B cell (primary cell): ENCODE measurements around the gene IL34. TPM values are rescaled to one million over a fixed set of nuclear protein-coding genes. Genes with fewer than 3 reads are reported as not detected.

Experiments used
- ATAC-seq: fragments of 200-7000 bp; cut with Tn5 transposase; one replicate; pipeline ENCODE4 v1.10.0; 2021; ENCODE audit warnings: low read depth, mild to moderate bottlenecking, moderate number of reproducible peaks, moderate library complexity
- CTCF ChIA-PET: fragments of 350-600 bp; sonication (Branson Sonifier 250); formaldehyde crosslinking; loops from one replicate; lab custom pipeline; 2021; ENCODE audit warnings: antibody characterized with exemption, inconsistent platforms; lab: Charles Lee
- POLR2A ChIA-PET: fragments of 350-600 bp; sonication (Branson Sonifier 250); formaldehyde crosslinking; loops from one replicate; lab custom pipeline; 2021; ENCODE audit warnings: antibody characterized with exemption; lab: Charles Lee
- DNase-seq: peaks from one replicate; pipeline ENCODE4 v3.0.0; 2013
- H2AFZ ChIP-seq: 2 replicates; pipeline ENCODE4 v1.6.1; 2012; ENCODE audit warnings: mild to moderate bottlenecking, low read depth, low read length; ENCODE audit not compliant: insufficient read depth, poor library complexity, severe bottlenecking
- H3K27ac ChIP-seq, 2 donors: 1 replicate in 1 of 2; 2 replicates in 1 of 2; pipeline ENCODE4 v1.5.1; 2012 to 2013; ENCODE audit warnings: low read length in 2 of 2, mild to moderate bottlenecking in 2 of 2, moderate library complexity in 1 of 2
- H3K27me3 ChIP-seq, 4 experiments: fragments of 200-600 bp in 1 of 4; sonication (generic) in 1 of 4; replicated peaks in 1 of 4; 1 replicate in 2 of 4; 2 replicates in 2 of 4; pipeline versions ENCODE4 v1.6.1 to v1.7.0; 2013 to 2016; ENCODE audit warnings: low read length in 3 of 4, mild to moderate bottlenecking in 2 of 4, mixed read lengths in 1 of 4, moderate library complexity in 1 of 4; ENCODE audit not compliant: insufficient read depth in 4 of 4, control insufficient read depth in 3 of 4; ENCODE audit errors: control extremely low read depth in 1 of 4
- H3K36me3 ChIP-seq, 2 experiments: replicated peaks in 1 of 2; 1 replicate in 1 of 2; 2 replicates in 1 of 2; pipeline versions ENCODE4 v1.6.1 to v1.7.1; 2013; ENCODE audit warnings: low read length in 1 of 2; ENCODE audit not compliant: insufficient read depth in 2 of 2, control insufficient read depth in 1 of 2; ENCODE audit errors: control extremely low read depth in 1 of 2, extremely low read depth in 1 of 2
- H3K4me1 ChIP-seq, 2 donors: fragments of 200-600 bp in 1 of 2; sonication (generic) in 1 of 2; 1 replicate in 1 of 2; 2 replicates in 1 of 2; pipeline versions ENCODE4 v1.5.1 to v1.6.1; 2013 to 2017; ENCODE audit warnings: low read length in 2 of 2; ENCODE audit not compliant: control insufficient read depth in 2 of 2, insufficient read depth in 2 of 2
- H3K4me2 ChIP-seq: replicated peaks from 2 replicates; pipeline ENCODE3; 2012; ENCODE audit warnings: mild to moderate bottlenecking, low read depth, low read length; ENCODE audit not compliant: poor library complexity, severe bottlenecking
- H3K4me3 ChIP-seq, 5 experiments: fragments of 200-600 bp in 1 of 5; sonication (generic) in 1 of 5; 1 replicate in 3 of 5; 2 replicates in 2 of 5; pipeline versions ENCODE4 v1.5.1 to v1.7.0; 2011 to 2016; ENCODE audit warnings: low read length in 4 of 5, mild to moderate bottlenecking in 4 of 5, low read depth in 2 of 5, control low read depth in 1 of 5, moderate library complexity in 1 of 5; ENCODE audit not compliant: insufficient read depth in 1 of 5; ENCODE audit errors: control extremely low read depth in 1 of 5, extremely low read depth in 1 of 5
- H3K79me2 ChIP-seq: fragments of 200-600 bp; sonication (generic); one replicate; pipeline ENCODE4 v1.6.0; 2016; ENCODE audit warnings: low read length; ENCODE audit not compliant: control insufficient read depth, insufficient read depth
- H3K9ac ChIP-seq: fragments of 200-600 bp; sonication (generic); 2 replicates; pipeline ENCODE4 v1.6.1; 2017; ENCODE audit warnings: mild to moderate bottlenecking, low read length, moderate library complexity
- H3K9me3 ChIP-seq, 3 donors: one replicate each; pipeline versions ENCODE4 v1.6.1 to v1.7.1; 2013; ENCODE audit warnings: low read length in 2 of 3; ENCODE audit not compliant: control insufficient read depth in 2 of 3, insufficient read depth in 1 of 3; ENCODE audit errors: control extremely low read depth in 1 of 3
- H4K20me1 ChIP-seq: 2 replicates; pipeline ENCODE4 v1.6.0; 2012; ENCODE audit warnings: mild to moderate bottlenecking, low read length; ENCODE audit not compliant: insufficient read depth, control insufficient read depth, poor library complexity, severe bottlenecking
- H3K27ac Mint-ChIP-seq: one replicate; pipeline ENCODE4 v1.8.0; 2021; ENCODE audit warnings: mixed read lengths
- H3K27me3 Mint-ChIP-seq: one replicate; pipeline ENCODE4 v1.8.0; 2021; ENCODE audit warnings: mixed read lengths
- H3K4me1 Mint-ChIP-seq: one replicate; pipeline ENCODE4 v1.8.0; 2021; ENCODE audit warnings: mixed read lengths
- H3K4me3 Mint-ChIP-seq: one replicate; pipeline ENCODE4 v1.8.0; 2021; ENCODE audit warnings: mixed read lengths
- H3K9me3 Mint-ChIP-seq: one replicate; pipeline ENCODE4 v1.8.0; 2022; ENCODE audit warnings: mixed read lengths; ENCODE audit not compliant: insufficient read depth
- CTCF ChIP-seq: fragments of 200-600 bp; IDR thresholded peaks from one replicate; pipeline ENCODE4 v1.8.0; 2022; ENCODE audit warnings: antibody characterized with exemption, mild to moderate bottlenecking
- EZH2 ChIP-seq: IDR thresholded peaks from 2 replicates; pipeline ENCODE4 v1.6.1; 2012; ENCODE audit warnings: borderline replicate concordance, low read depth, mild to moderate bottlenecking, moderate library complexity, low read length; ENCODE audit not compliant: insufficient read depth, poor library complexity, severe bottlenecking
- WGBS: methylation state at CpG from one replicate; pipeline ENCODE4 v1.1.5; 2013; ENCODE audit warnings: missing lambda C conversion rate; ENCODE audit not compliant: insufficient coverage; 5-methylcytosine and 5-hydroxymethylcytosine counted together
- intact Hi-C: fragments of 100-400 bp; cut with micrococcal nuclease; formaldehyde crosslinking; loops from one replicate; pipeline ENCODE4 v1.10.0; 2022
- polyA plus RNA-seq: library from polyadenylated mRNA; depleted of rRNA; stranded (reverse); fragments of >200 nt; gene quantifications from 2 replicates; pipeline ENCODE4 v1.2.3, GENCODE V29; 2012
- total RNA-seq, 2 donors: library from RNA; stranded (reverse); fragments of 120-200 nt in 1 of 2; gene quantifications; 1 replicate in 1 of 2; 2 replicates in 1 of 2; pipeline versions ENCODE4 v1.2.3 to v1.2.4, GENCODE V29; 2013 to 2022

Gene IL34
- total and polyA plus RNA-seq, 2 donors (not counting 1 experiment from before 2014, with no cell fraction given): 0.09 TPM; not detected in 1

GRCh38 chr16:70660672-70661350 is 14.5 kb downstream of the IL34 start:
- 60% methylated on average over 2 of the region's 7 CpGs for WGBS
- H3K27ac ChIP-seq: no peak overlapping the region
- H2AFZ ChIP-seq: no peak overlapping the region
- Mint-ChIP-seq H3K4me3 (no peak overlapping the region), H3K9me3 (no peaks in the 10 kb centered on the region), H3K4me1 (no peaks in the 10 kb centered on the region), H3K27me3 (no peaks in the 10 kb centered on the region), H3K27ac (no peak overlapping the region)
- ATAC-seq: no peak
- H3K27me3 ChIP-seq: no peaks in the 10 kb centered on the region
- no peak for DNase-seq
- H4K20me1 ChIP-seq: no peaks in the 10 kb centered on the region
- H3K4me2 ChIP-seq: no peak overlapping the region
- no peaks in the 10 kb centered on the region for H3K79me2 ChIP-seq
- no peaks in the 10 kb centered on the region for H3K36me3 ChIP-seq
- H3K9ac ChIP-seq: no peak overlapping the region
- CTCF ChIA-PET: interaction anchor here (0.5 kb wide), 1 partner anchor 321 kb away, joined by 3 read pairs; no protein-coding TSS in a partner anchor
- POLR2A ChIA-PET: no interaction called here
- no peaks in the 10 kb centered on the region for H3K4me1 ChIP-seq
- H3K9me3 ChIP-seq: no peaks in the 10 kb centered on the region
- intact Hi-C loops: no loop called here
- H3K4me3 ChIP-seq: no peak overlapping the region
- TF ChIP-seq EZH2 (no peak), CTCF (no peak)

- Histone ChIP-seq H4K20me1 (no peaks in the 10 kb centered on the region), H3K4me1 (no peaks in the 10 kb centered on the region), H2AFZ (no peak overlapping the region), H3K4me2 (no peak overlapping the region), H3K36me3 (no peaks in the 10 kb centered on the region), H3K9ac (no peak overlapping the region), H3K79me2 (no peaks in the 10 kb centered on the region), H3K27ac (no peak overlapping the region), H3K9me3 (no peaks in the 10 kb centered on the region), H3K4me3 (no peak overlapping the region), H3K27me3 (no peaks in the 10 kb centered on the region)
- 87% methylated on average over 13 of the region's 17 CpGs for WGBS
- Mint-ChIP-seq H3K27me3 (no peaks in the 10 kb centered on the region), H3K27ac (no peak overlapping the region), H3K9me3 (no peaks in the 10 kb centered on the region), H3K4me1 (no peaks in the 10 kb centered on the region), H3K4me3 (no peak overlapping the region)
- CTCF ChIA-PET: no interaction called here
- ATAC-seq (no peak), DNase-seq (no peak)
- intact Hi-C loops: no loop called here
- POLR2A ChIA-PET: no interaction called here
- no peak for TF ChIP-seq EZH2
Measured at GRCh38 chr16:70661534-70661917, 15.2 kb downstream of the IL34 start.
